ENCODE results near the gene MAP3K4. TPM values are rescaled to one million over a fixed set of nuclear protein-coding genes. Genes with fewer than 3 reads are reported as not detected.

Gene MAP3K4
- polyA plus RNA-seq, 1 experiment, result 12.7 TPM

DNA sequence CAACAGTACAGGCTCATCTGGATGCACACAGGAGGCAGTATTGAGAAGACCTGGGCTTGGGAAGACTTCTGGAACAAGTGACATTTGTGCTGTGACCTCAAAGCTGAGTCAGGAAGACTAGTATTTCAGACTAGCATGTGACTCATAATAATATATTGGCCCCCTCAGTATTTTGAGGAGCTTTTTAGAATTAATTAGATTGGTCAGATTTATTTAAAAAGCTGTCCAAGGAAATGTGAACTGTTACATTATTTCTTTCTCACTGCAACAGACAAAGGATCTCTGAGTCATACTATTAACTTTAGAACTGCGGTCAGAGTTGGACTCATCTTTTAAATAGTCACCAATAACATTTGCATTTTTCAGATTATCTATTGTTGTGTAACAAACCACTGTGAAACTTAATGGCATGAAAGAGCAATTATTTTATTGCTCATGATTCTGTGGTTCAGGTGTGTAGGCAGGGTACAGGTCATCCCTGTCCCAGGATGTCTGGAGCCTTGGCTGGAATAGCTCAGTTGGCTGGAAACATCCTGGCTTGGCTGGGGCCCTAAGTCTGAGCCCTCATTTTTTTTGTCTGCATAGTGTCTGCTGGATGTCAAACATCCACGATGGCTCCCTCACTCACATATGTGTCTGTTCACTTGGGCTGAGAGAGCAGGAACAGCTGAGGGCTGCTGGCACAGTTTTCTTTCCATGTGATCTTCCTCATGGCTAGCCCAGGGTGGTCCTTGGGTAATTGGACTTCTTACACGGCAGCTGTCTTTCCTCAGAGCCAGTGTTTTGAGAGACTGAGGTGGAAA lies 46.9 kb downstream of the MAP3K4 start:
- ChIA-PET POLR2A (interaction anchor here (0.6 to 2.0 kb wide), 7 partner anchors 9 to 336 kb away, joined by 3 to 22 read pairs (median 6); no protein-coding TSS in a partner anchor), CTCF (interaction anchor here (0.7 to 3.5 kb wide), 7 partner anchors 11 to 332 kb away, joined by 3 to 17 read pairs (median 4); no protein-coding TSS in a partner anchor)

DNA sequence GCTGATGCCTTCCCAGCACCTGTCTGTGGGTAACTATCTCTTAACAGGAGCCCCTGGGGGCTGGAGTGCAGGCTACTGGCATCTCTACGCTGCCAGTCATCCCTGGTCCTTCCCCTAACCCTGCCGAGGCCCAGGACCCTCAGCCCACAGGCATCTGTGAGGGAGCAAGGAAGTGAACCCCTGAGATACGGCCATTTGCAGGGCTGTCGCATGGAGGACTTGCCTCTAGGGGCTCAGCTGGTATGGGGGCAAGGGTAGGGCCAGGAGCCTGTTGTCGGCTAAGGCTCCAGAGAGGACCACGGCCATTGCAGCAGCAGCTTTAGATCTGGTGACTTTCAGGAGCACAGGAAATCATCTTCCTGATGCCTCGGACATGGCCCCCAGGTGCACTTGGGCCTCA lies 49.7 kb downstream of the MAP3K4 start:
- POLR2A ChIA-PET, result no interaction called here
- CTCF ChIA-PET, result no interaction called here

More for the DNA sequence above, 46.9 kb downstream of the MAP3K4 start:
- peak overlapping the region; percentile 87 for H3K27ac ChIP-seq (ENCODE audit: low read depth, low read length)
- TF ChIP-seq, protein P1, sequence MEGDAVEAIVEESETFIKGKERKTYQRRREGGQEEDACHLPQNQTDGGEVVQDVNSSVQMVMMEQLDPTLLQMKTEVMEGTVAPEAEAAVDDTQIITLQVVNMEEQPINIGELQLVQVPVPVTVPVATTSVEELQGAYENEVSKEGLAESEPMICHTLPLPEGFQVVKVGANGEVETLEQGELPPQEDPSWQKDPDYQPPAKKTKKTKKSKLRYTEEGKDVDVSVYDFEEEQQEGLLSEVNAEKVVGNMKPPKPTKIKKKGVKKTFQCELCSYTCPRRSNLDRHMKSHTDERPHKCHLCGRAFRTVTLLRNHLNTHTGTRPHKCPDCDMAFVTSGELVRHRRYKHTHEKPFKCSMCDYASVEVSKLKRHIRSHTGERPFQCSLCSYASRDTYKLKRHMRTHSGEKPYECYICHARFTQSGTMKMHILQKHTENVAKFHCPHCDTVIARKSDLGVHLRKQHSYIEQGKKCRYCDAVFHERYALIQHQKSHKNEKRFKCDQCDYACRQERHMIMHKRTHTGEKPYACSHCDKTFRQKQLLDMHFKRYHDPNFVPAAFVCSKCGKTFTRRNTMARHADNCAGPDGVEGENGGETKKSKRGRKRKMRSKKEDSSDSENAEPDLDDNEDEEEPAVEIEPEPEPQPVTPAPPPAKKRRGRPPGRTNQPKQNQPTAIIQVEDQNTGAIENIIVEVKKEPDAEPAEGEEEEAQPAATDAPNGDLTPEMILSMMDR (IDR thresholded peaks at IDR 0.05; ENCODE audit: low read depth, low read length), result peak; percentile 48
- no peaks in the 10 kb centered on the region for H3K27me3 ChIP-seq (ENCODE audit: control insufficient read depth, insufficient read depth, low read length)
- no peaks in the 10 kb centered on the region for H3K9me3 ChIP-seq (ENCODE audit: control insufficient read depth, insufficient read depth, low read length)
- peak; percentile 70 for DNase-seq (ENCODE audit: low read depth, low spot score)
- no peak overlapping the region for H3K4me3 ChIP-seq (ENCODE audit: low read depth, low read length)

DNA sequence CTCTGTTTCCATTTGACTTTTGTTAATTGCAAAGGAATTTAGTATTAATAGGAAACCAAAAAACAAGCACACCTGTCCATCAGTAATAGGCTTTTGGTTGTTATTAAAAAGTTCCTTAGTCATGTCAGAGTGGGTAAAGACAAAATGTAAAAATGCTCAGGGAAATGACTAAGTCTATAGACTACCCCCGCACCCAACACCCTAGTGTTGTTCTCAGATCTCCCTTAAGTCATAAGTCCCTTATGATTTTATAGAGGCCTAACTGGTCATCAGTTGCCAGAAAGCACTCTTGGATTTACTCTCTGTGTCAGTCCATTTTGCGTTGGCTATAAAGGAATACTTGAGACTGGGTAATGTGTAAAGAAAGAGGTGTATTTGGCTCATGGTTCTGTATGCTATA lies 52.8 kb downstream of the MAP3K4 start:
- CTCF ChIA-PET, result no interaction called here
- no peak for DNase-seq (ENCODE audit: low read depth, low spot score)
- POLR2A ChIA-PET, result no interaction called here
- no peak overlapping the region for H3K27ac ChIP-seq (ENCODE audit: low read depth, low read length)
- TF ChIP-seq, protein P1 (IDR thresholded peaks at IDR 0.05; ENCODE audit: low read depth, low read length), result no peak
- no peak overlapping the region for H3K4me3 ChIP-seq (ENCODE audit: low read depth, low read length)
- H3K27me3 ChIP-seq (ENCODE audit: control insufficient read depth, insufficient read depth, low read length), result no peaks in the 10 kb centered on the region
- H3K9me3 ChIP-seq (ENCODE audit: control insufficient read depth, insufficient read depth, low read length), result no peaks in the 10 kb centered on the region

More for the DNA sequence above, 49.7 kb downstream of the MAP3K4 start:
- Histone ChIP-seq H3K27me3 (ENCODE audit: control insufficient read depth, insufficient read depth, low read length) (no peaks in the 10 kb centered on the region), H3K27ac (ENCODE audit: low read depth, low read length) (no peak overlapping the region), H3K9me3 (ENCODE audit: control insufficient read depth, insufficient read depth, low read length) (no peaks in the 10 kb centered on the region), H3K4me3 (ENCODE audit: low read depth, low read length) (no peak overlapping the region)
- TF ChIP-seq, protein P1 (IDR thresholded peaks at IDR 0.05; ENCODE audit: low read depth, low read length), result no peak
- no peak for DNase-seq (ENCODE audit: low read depth, low spot score)

DNA sequence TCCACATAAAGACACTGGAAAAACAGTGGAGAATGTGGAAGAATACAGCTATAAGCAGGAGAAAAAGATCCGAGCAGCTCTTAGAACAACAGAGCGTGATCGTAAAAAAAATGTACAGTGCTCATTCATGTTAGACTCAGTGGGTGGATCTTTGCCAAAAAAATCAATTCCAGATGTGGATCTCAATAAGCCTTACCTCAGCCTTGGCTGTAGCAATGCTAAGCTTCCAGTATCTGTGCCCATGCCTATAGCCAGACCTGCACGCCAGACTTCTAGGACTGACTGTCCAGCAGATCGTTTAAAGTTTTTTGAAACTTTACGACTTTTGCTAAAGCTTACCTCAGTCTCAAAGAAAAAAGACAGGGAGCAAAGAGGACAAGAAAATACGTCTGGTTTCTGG lies 57.1 kb downstream of the MAP3K4 start:
- DNase-seq (ENCODE audit: low read depth, low spot score), result peak; percentile 36
- no peak overlapping the region for H3K27ac ChIP-seq (ENCODE audit: low read depth, low read length)
- H3K27me3 ChIP-seq (ENCODE audit: control insufficient read depth, insufficient read depth, low read length), result no peaks in the 10 kb centered on the region
- ChIA-PET POLR2A (no interaction called here), CTCF (interaction anchor here (0.6 to 1.1 kb wide), 6 partner anchors 10 to 453 kb away, joined by 3 to 5 read pairs (median 4); partner anchors contain the start of gene AGPAT4)
- no peak overlapping the region for H3K4me3 ChIP-seq (ENCODE audit: low read depth, low read length)
- TF ChIP-seq, protein P1 (IDR thresholded peaks at IDR 0.05; ENCODE audit: low read depth, low read length), result no peak
- H3K9me3 ChIP-seq (ENCODE audit: control insufficient read depth, insufficient read depth, low read length), result no peaks in the 10 kb centered on the region

DNA sequence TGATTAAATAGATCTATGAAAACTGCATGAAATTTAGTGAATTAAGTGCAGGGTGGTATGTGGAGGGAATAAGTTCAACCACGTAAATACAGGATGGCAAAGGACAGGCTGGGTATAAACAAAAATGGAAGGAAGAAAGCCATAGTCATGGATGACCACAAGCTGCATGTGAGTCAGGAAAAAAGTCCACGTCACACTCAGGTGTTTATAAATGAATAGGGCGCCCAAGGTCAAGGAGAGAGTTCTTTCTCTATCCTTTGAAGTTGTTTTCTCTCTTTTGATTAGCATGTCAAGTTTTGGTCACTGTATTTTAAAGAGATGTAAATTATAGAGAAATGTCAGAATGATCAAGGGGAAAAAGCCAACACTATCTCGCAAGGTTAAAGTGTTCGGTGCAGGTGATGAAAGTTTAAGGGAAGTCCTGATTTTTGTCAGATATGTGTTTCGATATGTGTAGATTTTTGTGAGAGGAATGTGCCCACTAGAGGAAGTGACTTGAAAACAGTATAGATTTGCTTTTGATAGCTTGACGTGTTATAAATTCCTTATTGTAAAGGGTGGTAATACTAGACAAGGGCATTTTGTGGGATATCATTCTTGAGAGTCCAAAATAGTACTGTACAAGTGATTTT lies 58.7 kb downstream of the MAP3K4 start:
- POLR2A ChIA-PET, result no interaction called here
- no peak overlapping the region for H3K4me3 ChIP-seq (ENCODE audit: low read depth, low read length)
- H3K27me3 ChIP-seq (ENCODE audit: control insufficient read depth, insufficient read depth, low read length), result no peaks in the 10 kb centered on the region
- no peak overlapping the region for H3K27ac ChIP-seq (ENCODE audit: low read depth, low read length)
- no peaks in the 10 kb centered on the region for H3K9me3 ChIP-seq (ENCODE audit: control insufficient read depth, insufficient read depth, low read length)
- CTCF ChIA-PET, result no interaction called here
- TF ChIP-seq, protein P1 (IDR thresholded peaks at IDR 0.05; ENCODE audit: low read depth, low read length), result no peak
- no peak for DNase-seq (ENCODE audit: low read depth, low spot score)
